ENCODE results near the gene NUP98.
"Not testable (repeated sequence)": the region's sequence is repeated elsewhere in the genome, so short reads cannot be mapped to it uniquely, and the experiment has no call there.

The NUP98 gene

GRCh38 chr11:3667149-3668035, 130.0 kb downstream of the NUP98 start:
- DNase-seq, result no peak

GRCh38 chr11:3666023-3666530, 131.3 kb downstream of the NUP98 start:
- DNase-seq, result no peak

DNA sequence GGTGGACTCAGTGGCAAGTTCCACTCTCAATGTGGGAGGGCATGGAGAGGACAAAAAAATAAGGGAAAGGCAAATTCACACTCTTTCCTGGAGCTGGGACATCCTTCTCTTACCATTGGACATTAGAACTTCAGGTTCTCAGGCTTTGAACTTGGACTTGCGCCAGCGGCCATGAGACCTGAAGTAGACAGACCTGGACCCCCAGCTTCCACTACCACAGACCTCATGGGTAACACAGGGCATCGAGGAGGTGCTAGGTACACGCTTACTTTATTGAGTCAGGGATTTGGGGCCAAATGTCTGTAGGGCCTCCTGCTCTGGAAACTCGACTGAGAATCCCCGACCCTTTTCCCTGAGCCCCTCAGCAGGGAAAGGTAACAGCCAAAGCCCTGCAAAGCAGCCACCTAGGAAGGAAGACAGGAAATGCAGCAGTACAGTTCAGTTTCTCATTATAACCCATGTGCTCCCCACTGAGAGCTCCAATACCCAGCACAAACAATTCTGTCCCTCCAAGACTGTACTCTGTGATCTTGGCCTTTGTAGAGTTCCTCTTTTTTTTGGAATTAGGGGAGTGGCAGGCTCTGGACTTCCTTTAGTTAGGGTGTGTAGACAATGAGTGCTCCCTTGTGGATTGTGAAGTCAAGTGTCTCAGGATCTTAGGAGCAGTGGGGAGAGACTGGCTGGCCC, 131.9 kb downstream of the NUP98 start:
- no peak for DNase-seq

DNA sequence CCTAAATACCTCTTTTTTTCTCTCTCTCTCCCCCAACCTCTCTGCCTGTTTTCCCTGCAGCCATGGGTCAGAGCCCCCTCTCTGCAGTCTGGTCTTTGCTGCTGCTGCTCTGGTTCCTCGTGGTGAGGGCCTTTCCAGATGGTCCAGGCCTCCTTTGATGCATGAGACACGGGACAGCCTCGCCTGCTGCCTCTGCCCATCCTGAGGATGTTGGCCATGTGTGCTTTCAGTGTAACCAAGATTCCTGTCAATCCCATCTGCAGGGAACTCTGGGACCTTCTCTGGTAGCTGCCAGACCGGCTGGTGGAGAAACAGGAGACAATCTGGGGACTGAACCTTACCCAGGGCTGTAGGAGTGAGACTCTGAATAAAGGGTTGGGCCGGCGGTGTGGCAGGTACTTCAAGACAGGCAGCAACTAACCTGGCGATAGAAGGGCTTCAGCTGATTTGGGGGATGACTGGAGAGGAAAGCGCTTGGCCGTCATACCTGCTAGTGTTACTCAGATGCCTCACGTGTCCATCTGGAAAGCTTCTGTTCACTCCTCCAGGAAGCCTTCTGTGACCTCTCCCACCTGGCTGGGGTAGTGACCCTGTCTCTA, 133.2 kb downstream of the NUP98 start:
- DNase-seq, result no peak

DNA sequence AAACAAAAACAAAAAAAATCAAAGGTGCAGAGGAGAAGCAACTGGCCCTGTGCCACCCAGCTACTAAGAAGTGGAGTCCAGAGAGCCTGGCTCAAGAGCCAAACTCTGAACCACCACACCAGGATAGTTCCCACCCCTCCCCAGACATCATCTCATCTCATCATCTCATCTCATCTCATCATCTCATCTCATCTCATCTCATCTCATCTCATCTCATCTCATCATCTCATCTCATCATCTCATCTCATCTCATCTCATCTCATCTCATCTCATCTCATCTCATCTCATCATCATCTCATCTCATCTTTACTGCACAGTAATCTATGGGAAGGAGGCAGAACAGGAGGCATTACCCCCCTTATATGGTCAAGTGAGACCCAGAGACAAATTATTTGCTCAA, 134.5 kb downstream of the NUP98 start:
- DNase-seq, result no peak

- no peak for DNase-seq
Observed at GRCh38 chr11:3660960-3661359, 136.4 kb downstream of the NUP98 start.

DNA sequence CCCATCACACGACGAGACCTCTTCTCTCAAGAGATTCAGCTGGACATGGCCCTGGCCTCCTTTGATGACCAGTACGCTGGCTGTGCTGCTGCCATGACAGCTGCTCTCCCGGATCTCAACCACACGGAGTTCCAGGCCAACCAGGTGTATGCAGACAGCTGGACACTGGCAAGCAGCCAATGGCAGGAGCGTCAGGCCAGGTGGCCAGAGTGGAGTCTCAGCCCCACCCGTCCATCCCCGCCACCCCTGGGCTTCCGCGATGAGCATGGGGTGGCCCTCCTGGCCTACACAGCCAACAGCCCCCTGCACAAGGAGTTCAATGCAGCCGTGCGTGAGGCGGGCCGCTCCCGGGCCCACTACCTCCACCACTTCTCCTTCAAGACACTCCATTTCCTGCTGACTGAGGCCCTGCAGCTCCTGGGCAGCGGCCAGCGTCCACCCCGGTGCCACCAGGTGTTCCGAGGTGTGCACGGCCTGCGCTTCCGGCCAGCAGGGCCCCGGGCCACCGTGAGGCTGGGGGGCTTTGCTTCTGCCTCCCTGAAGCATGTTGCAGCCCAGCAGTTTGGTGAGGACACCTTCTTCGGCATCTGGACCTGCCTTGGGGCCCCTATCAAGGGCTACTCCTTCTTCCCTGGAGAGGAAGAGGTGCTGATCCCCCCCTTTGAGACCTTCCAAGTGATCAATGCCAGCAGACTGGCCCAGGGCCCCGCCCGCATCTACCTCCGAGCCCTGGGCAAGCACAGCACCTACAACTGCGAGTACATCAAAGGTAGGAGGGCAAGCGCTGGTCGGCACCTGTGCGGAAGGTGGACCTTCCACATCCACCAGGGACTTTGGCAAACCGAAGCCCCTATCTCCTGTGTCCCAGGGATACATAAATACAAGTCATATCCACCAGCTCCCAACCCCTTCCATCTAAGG, 137.5 kb downstream of the NUP98 start:
- no peak for DNase-seq

DNA sequence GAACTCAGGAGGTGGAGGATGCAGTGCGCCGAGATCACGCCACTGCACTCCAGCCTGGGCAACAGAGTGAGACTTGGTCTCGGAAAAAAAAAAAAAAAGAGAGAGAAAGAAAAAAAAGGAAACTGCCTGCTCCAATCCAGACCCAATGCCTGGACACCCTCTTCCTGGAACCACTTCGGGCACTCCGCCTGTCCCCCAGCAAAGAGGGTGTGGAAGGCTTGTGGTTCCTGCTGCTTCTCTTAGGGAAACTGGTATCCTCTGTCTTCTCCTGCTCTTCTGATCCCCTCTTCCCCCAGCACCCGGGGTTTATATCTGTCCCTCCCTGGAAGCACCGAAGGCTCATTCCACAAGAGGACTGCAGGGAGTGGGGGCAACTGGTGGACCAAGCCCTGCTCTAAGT, 139.1 kb downstream of the NUP98 start:
- no peak for DNase-seq

- DNase-seq, result not testable (repeated sequence)
Observed at GRCh38 chr11:3657331-3657730, 140.0 kb downstream of the NUP98 start.

DNA sequence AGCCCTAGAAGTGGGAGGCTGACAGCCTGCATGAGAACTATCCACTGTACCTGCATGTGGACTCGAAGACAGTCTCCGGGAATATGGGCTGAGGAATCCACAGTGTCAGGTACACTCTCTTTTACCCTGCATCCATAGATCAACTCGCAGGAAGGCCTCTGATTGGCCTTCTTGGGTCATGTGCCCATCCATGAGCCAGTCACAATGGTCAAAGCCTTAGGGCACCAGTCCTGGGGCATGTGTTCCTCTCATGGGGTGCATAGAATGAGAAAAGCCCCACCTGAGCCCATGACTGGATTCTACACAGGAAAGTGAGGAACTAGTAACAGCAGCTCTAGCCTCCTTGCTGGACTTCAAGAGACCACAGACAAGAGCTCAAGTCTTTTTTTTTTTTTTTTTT, 141.8 kb downstream of the NUP98 start:
- no peak for DNase-seq

DNA sequence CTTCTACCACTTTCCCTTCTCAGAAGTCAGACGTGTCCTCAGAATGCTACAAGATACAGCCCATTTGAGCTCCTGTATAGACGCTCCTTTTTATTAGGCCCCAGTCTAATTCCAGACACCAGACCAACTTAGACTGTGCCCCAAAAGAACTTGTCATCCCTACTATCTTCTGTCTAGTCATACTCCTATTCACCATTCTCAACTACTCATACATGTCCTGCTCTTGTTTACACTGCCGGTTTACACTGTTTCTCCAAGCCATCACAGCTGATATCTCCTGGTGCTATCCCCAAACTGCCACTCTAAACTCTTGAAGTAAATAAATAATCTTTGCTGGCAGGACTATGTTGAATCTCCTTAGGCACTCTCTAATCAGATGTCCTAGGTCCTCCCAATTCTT, 144.8 kb downstream of the NUP98 start:
- DNase-seq, result not testable (repeated sequence)

- DNase-seq, result not testable (repeated sequence)
Observed at GRCh38 chr11:3649374-3649773, 148.0 kb downstream of the NUP98 start.

- not testable (repeated sequence) for DNase-seq
Observed at GRCh38 chr11:3648843-3649242, 148.5 kb downstream of the NUP98 start.

DNA sequence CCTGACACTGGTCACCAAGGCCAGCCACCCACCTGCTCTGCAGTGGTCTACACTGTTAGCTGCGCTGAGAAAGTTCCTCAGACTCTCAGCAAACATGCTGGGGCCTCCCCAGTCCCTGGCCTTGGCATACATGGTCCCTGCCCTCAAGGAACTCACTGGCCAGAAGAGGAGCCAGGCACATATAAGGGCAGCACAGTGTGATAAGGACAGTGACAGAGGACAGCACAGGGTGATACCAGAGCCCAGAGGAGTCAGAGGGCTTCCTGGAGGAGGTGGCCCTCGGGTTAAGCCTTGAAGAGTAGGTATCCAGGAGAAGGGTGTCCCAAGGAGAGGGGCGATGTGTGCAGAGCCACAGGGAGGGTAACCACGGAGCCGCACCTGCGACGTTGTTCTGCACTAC, 151.8 kb downstream of the NUP98 start:
- no peak for DNase-seq

DNA sequence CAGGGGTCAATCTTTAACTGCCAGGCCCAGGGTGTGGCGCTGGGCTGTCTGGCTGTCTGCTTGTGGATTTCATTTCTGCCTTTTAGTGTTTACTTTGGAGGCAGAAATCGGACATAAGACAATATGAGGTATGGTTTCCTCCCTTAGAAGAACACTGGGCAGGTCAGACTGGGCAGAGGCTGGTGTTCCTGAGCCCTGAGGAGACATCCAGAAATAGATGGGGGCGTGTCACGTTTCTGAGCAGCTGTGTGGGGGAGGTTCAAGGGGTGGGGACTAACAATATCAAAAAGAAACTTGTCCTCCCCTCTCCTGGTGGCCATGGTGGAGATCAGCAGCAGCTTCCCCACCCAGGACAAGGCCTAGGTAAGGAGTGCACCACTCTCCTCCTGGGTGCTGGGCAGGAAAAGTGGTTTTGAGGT, 152.5 kb downstream of the NUP98 start, which contains the start of gene ART1:
Gene ART1 (plus strand): TSS at position 312 of the 419 bp plus-strand sequence. CDS start 14,086 bp downstream, outside the sequence.
- DNase-seq, result no peak

DNA sequence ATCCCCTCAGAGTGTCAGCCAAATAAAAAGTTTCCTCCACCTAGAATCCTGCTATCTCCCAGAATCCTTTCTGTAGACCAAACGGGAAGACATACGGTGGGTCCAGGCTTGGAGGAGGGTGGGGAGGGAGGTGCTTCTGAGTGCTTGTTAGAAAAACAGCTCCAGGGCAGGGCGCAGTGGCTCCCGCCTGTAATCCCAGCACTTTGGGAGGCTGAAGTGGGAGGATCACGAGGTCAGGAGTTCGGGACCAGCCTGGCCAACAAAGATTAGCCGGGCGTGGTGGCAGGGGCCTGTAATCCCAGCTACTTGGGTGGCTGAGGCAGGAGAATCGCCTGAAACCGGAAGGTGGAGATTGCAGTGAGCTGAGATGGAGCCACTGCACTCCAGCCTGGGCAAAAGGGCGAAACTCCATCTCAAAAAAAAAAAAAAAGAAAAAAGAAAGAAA, 154.2 kb downstream of the NUP98 start:
- DNase-seq, result not testable (repeated sequence)

GRCh38 chr11:3642071-3642951, 155.0 kb downstream of the NUP98 start:
- peak; percentile 79 for DNase-seq

DNA sequence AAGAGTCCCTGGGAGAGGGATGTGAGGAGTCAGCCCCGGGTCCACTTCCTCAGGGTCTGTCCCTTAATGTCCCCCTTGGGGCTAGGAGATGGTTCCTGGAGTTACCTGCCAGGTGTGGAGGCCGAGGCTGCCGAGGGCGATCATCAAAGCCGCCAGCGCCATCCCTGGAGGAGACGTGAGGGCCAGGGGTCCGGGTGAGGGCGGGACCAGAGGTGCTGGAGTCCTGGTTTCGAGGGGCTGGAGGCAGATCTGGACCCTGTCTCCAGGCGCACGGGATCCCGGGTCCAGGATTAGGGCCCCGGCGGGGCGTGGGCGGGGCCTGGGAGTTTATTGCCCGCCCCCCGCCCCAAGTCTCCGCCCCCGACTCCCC, 155.7 kb downstream of the NUP98 start, which contains the start of gene ART5:
Gene ART5 (minus strand): TSS at position 292 of the 370 bp plus-strand sequence. CDS start 130 bp downstream, at position 162.
- no peak for DNase-seq

DNA sequence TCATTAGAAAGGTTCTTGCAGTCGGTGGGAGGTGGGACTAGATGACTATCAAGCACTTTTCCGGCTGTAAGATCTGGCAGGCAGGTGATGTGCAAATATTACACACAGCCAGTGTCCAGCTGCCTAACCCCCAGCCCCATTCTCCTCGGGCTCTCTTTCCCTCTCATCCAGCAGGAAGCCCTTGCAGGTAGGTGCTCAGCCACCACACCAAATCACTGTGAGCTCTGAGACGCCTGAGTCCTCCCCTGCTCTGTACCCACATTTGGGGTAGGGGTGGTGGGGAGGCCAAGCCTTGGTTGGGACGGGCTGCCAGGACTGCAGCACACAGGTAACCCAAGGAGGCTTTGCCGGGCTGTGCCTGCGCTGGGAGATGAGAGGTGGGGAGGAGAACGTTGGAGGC, 156.2 kb downstream of the NUP98 start:
- DNase-seq, result no peak

- no peak for DNase-seq
Observed at GRCh38 chr11:3639841-3640240, 157.5 kb downstream of the NUP98 start.

GRCh38 chr11:3638513-3638912, 158.8 kb downstream of the NUP98 start:
- DNase-seq, result no peak
